A549 (cell line): ENCODE measurements around the gene SNTG2. TPM values are rescaled to one million over a fixed set of nuclear protein-coding genes. Genes with fewer than 3 reads are reported as not detected.

Source experiments
- ATAC-seq, 2 experiments: fragments of 200-7000 bp in 1 of 2; fragments of >200 bp in 1 of 2; cut with Nextera tagmentation in 1 of 2; cut with Tn5 transposase in 1 of 2; 3 replicates each; pipeline versions ENCODE4 v1.8.0 to v1.9.1; 2018 to 2020; ENCODE audit warnings: mild to moderate bottlenecking in 1 of 2, moderate library complexity in 1 of 2
- CTCF ChIA-PET: fragments of 300-600 bp; sonication (Branson Sonifier 250); formaldehyde crosslinking; extraction: SDS; loops from one replicate; lab custom pipeline; 2021; ENCODE audit warnings: antibody characterized with exemption, inconsistent platforms; lab: Yijun Ruan, JAX
- POLR2A ChIA-PET: fragments of 350-600 bp; formaldehyde crosslinking; extraction: SDS; loops from one replicate; lab custom pipeline; 2021; ENCODE audit warnings: antibody characterized with exemption, inconsistent platforms; lab: Yijun Ruan, JAX
- DNase-seq, 2 experiments: peaks; one replicate each; pipeline versions ENCODE4 v3.0.0 to v3.0.0-alpha.2; 2011 to 2016; ENCODE audit warnings: low read depth in 1 of 2, low spot score in 1 of 2
- FAIRE-seq: peaks from 2 replicates; lab custom pipeline; 2011; peaks lifted over from hg19 to GRCh38; lab: Jason Lieb, UNC
- H3K27ac ChIP-seq, 2 experiments: fragments of >200 bp; sonication (Bioruptor Twin); formaldehyde crosslinking; 3 replicates each; pipeline ENCODE4 v1.5.1; 2016 to 2017
- H3K4me1 ChIP-seq: fragments of >200 bp; sonication (Bioruptor Twin); formaldehyde crosslinking; 3 replicates; pipeline ENCODE4 v1.6.1; 2016
- H3K4me2 ChIP-seq: fragments of >200 bp; sonication (Bioruptor Twin); formaldehyde crosslinking; 3 replicates; pipeline ENCODE4 v1.6.1; 2016
- H3K4me3 ChIP-seq: fragments of >200 bp; sonication (Bioruptor Twin); formaldehyde crosslinking; 3 replicates; pipeline ENCODE4 v1.5.1; 2016
- H3K9me3 ChIP-seq: fragments of >200 bp; sonication (Bioruptor Twin); formaldehyde crosslinking; 3 replicates; pipeline ENCODE4 v1.6.1; 2016
- CBX2 ChIP-seq: fragments of 200-600 bp; sonication (generic); IDR thresholded peaks from 2 replicates; pipeline ENCODE4 v1.6.1; 2016; ENCODE audit warnings: low read depth, mild to moderate bottlenecking, borderline replicate concordance
- CHD2 ChIP-seq: fragments of 150-350 bp; IDR thresholded peaks from 2 replicates; pipeline ENCODE4 v1.6.1; 2014; ENCODE audit warnings: low read length; ENCODE audit not compliant: partially characterized antibody
- EHF ChIP-seq: fragments of 250-450 bp; sonication (Bioruptor Pico); IDR thresholded peaks from 2 replicates; pipeline ENCODE4 v1.5.0; 2020; ENCODE audit warnings: mild to moderate bottlenecking
- EHMT2 ChIP-seq: fragments of 200-600 bp; sonication (generic); IDR thresholded peaks from 2 replicates; pipeline ENCODE4 v1.6.1; 2016; ENCODE audit warnings: antibody characterized with exemption, low read depth, mild to moderate bottlenecking, moderate library complexity
- EP300 ChIP-seq, 2 experiments: fragments of >200 bp; sonication (Bioruptor Twin); formaldehyde crosslinking; IDR thresholded peaks; 2 replicates in 1 of 2; 3 replicates in 1 of 2; pipeline ENCODE4 v1.6.1; 2016 to 2017
- FOSL2 ChIP-seq, 2 experiments: fragments of 450-650 bp in 1 of 2; fragments of >200 bp in 1 of 2; sonication (Bioruptor Twin) in 1 of 2; formaldehyde crosslinking; IDR thresholded peaks; 2 replicates each; pipeline versions ENCODE4 v1.5.0 to v1.6.1; 2016 to 2020; ENCODE audit warnings: mild to moderate bottlenecking in 1 of 2, moderate library complexity in 1 of 2
- HDAC2 ChIP-seq: fragments of 200-600 bp; sonication (generic); IDR thresholded peaks from 2 replicates; pipeline ENCODE4 v1.6.1; 2016
- JUN ChIP-seq, 2 experiments: fragments of >200 bp; sonication (Bioruptor Twin); formaldehyde crosslinking; IDR thresholded peaks; 2 replicates in 1 of 2; 3 replicates in 1 of 2; pipeline ENCODE4 v1.6.1; 2016 to 2017
- JUNB ChIP-seq: fragments of >200 bp; sonication (Bioruptor Twin); formaldehyde crosslinking; IDR thresholded peaks from 2 replicates; pipeline ENCODE4 v1.6.1; 2016
- KDM1A ChIP-seq: fragments of 200-600 bp; sonication (generic); IDR thresholded peaks from 2 replicates; pipeline ENCODE4 v1.6.1; 2016; ENCODE audit warnings: low read depth, mild to moderate bottlenecking
- MAFK ChIP-seq: fragments of 450-650 bp; IDR thresholded peaks from 2 replicates; pipeline ENCODE4 v1.6.1; 2014; ENCODE audit not compliant: partially characterized antibody
- MAZ ChIP-seq: fragments of 150-350 bp; IDR thresholded peaks from 2 replicates; pipeline ENCODE4 v1.6.1; 2014; ENCODE audit warnings: antibody characterized with exemption, low read depth, low read length, borderline replicate concordance
- PHF8 ChIP-seq: fragments of 200-600 bp; sonication (generic); IDR thresholded peaks from 2 replicates; pipeline ENCODE4 v1.6.1; 2016; ENCODE audit warnings: low read depth, mild to moderate bottlenecking, antibody characterized with exemption, moderate library complexity, borderline replicate concordance
- POLR2A ChIP-seq: IDR thresholded peaks from 2 replicates; pipeline ENCODE4 v1.6.1; 2012; ENCODE audit warnings: mild to moderate bottlenecking, low read length
- RARB ChIP-seq: fragments of 250-450 bp; sonication (Bioruptor Pico); IDR thresholded peaks from 2 replicates; pipeline ENCODE4 v1.8.0; 2021; ENCODE audit warnings: mild to moderate bottlenecking, moderate library complexity
- RCOR1 ChIP-seq: fragments of 150-350 bp; IDR thresholded peaks from 2 replicates; pipeline ENCODE4 v1.6.1; 2014; ENCODE audit warnings: antibody characterized with exemption, low read length, low read depth
- RFX5 ChIP-seq: fragments of 450-650 bp; IDR thresholded peaks from 2 replicates; pipeline ENCODE4 v1.7.1; 2014; ENCODE audit warnings: antibody characterized with exemption, mild to moderate bottlenecking, moderate library complexity
- SMC3 ChIP-seq: fragments of >200 bp; sonication (Bioruptor Twin); formaldehyde crosslinking; IDR thresholded peaks from 3 replicates; pipeline ENCODE4 v1.6.1; 2018; ENCODE audit warnings: inconsistent platforms
- TFCP2L1 ChIP-seq: fragments of 250-450 bp; sonication (Bioruptor Pico); IDR thresholded peaks from 2 replicates; pipeline ENCODE4 v1.5.0; 2021; ENCODE audit warnings: mild to moderate bottlenecking
- ZC3H11A ChIP-seq: fragments of 450-650 bp; IDR thresholded peaks from 2 replicates; pipeline ENCODE4 v1.6.1; 2014; ENCODE audit warnings: antibody characterized with exemption, mild to moderate bottlenecking
- ZSCAN20 ChIP-seq: fragments of 250-450 bp; sonication (Bioruptor Pico); IDR thresholded peaks from 2 replicates; pipeline ENCODE4 v1.8.0; 2022; ENCODE audit warnings: mild to moderate bottlenecking, moderate library complexity
- WGBS: methylation state at CpG from one replicate; pipeline ENCODE4 v1.1.6; 2017; ENCODE audit errors: missing lambda C conversion rate; 5-methylcytosine and 5-hydroxymethylcytosine counted together
- polyA plus RNA-seq, 4 experiments: library from polyadenylated mRNA; depleted of rRNA in 3 of 4; stranded (reverse); fragments of >200 nt; fragmentation: RNase III in 1 of 4; extraction: RNeasy Plus Mini Kit Qiagen cat#74134 plus additional on column Dnase treatment in 1 of 4; gene quantifications; 2 replicates in 3 of 4; 3 replicates in 1 of 4; pipeline ENCODE4 v1.2.3, GENCODE V29; 2011 to 2017
- TF ChIP-seq, protein P1 (sequence below): IDR thresholded peaks from 2 replicates; pipeline ENCODE4 v1.6.1; 2012; ENCODE audit warnings: low read depth, borderline replicate concordance
- TF ChIP-seq, protein P2 (sequence below): fragments of 200-600 bp; sonication (generic); IDR thresholded peaks from 2 replicates; pipeline ENCODE4 v1.6.1; 2016; ENCODE audit warnings: antibody characterized with exemption, mild to moderate bottlenecking, moderate library complexity
- TF ChIP-seq, protein P3 (sequence below): fragments of >200 bp; sonication (Bioruptor Twin); formaldehyde crosslinking; IDR thresholded peaks from 2 replicates; pipeline ENCODE4 v1.6.1; 2016
- TF ChIP-seq, protein P4 (sequence below): fragments of 450-650 bp; IDR thresholded peaks from 2 replicates; pipeline ENCODE4 v1.6.1; 2014; ENCODE audit warnings: antibody characterized with exemption

Gene SNTG2
- polyA plus RNA-seq, 2 of the 4 experiments (the other 2 are of a cell fraction) = not detected

DNA sequence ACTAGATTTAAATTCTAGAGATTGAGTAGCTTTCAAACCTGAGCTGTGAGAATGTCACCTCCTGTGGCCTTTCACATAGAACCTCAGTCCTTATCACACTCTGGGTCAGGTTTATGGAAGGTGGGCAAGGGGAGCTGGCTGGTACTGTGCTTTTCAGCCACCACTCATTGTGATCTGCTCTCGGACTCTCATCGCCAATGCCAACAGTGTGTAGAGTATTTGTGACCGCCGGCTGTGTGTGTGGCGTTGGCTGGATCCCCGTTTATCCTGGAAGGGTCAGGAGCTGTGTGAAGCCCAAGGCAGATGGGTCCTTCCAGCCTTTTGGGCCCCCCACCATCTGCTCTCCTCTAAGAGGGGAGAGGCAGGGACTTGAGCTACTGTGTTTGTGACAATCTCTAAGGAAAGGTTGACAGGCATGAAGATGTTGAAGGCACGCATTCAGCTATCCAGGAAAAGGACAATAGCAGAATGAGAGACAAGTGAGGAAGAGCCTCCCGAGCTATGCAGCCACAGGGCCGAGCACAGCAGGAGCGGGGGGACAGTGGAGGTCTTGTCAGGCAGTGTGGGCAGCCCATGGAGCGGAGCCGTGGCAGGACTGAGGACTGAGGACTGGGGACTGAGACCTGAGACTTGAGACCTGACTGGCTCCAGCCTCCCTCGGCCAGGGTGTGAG, 355.5 kb downstream of the SNTG2 start:
- Histone ChIP-seq H3K4me2 (no peak overlapping the region), H3K4me3 (no peak overlapping the region)
- ChIA-PET CTCF (interaction anchor here (0.6 kb wide), 1 partner anchor 41 kb away, joined by 3 read pairs; no protein-coding TSS in a partner anchor), POLR2A (no interaction called here)
- no peak for FAIRE-seq
- DNase-seq = no peak
- no peak for TF ChIP-seq JUN (IDR thresholded peaks at IDR 0.05)
- TF ChIP-seq MAZ = no peak
- no peak for TF ChIP-seq PHF8
- no peak for TF ChIP-seq ZC3H11A
- TF ChIP-seq, protein P1, sequence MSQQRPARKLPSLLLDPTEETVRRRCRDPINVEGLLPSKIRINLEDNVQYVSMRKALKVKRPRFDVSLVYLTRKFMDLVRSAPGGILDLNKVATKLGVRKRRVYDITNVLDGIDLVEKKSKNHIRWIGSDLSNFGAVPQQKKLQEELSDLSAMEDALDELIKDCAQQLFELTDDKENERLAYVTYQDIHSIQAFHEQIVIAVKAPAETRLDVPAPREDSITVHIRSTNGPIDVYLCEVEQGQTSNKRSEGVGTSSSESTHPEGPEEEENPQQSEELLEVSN = no peak
- no peak for TF ChIP-seq RCOR1
- no peak for TF ChIP-seq EHF (CRISPR knock-in tag)
- no peak for TF ChIP-seq EP300 (IDR thresholded peaks at IDR 0.05)
- TF ChIP-seq SMC3 = no peak
- no peak for TF ChIP-seq POLR2A
- no peak for TF ChIP-seq MAFK
- TF ChIP-seq, protein P2, sequence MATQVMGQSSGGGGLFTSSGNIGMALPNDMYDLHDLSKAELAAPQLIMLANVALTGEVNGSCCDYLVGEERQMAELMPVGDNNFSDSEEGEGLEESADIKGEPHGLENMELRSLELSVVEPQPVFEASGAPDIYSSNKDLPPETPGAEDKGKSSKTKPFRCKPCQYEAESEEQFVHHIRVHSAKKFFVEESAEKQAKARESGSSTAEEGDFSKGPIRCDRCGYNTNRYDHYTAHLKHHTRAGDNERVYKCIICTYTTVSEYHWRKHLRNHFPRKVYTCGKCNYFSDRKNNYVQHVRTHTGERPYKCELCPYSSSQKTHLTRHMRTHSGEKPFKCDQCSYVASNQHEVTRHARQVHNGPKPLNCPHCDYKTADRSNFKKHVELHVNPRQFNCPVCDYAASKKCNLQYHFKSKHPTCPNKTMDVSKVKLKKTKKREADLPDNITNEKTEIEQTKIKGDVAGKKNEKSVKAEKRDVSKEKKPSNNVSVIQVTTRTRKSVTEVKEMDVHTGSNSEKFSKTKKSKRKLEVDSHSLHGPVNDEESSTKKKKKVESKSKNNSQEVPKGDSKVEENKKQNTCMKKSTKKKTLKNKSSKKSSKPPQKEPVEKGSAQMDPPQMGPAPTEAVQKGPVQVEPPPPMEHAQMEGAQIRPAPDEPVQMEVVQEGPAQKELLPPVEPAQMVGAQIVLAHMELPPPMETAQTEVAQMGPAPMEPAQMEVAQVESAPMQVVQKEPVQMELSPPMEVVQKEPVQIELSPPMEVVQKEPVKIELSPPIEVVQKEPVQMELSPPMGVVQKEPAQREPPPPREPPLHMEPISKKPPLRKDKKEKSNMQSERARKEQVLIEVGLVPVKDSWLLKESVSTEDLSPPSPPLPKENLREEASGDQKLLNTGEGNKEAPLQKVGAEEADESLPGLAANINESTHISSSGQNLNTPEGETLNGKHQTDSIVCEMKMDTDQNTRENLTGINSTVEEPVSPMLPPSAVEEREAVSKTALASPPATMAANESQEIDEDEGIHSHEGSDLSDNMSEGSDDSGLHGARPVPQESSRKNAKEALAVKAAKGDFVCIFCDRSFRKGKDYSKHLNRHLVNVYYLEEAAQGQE = no peak
- no peak for TF ChIP-seq CBX2
- TF ChIP-seq, protein P3, sequence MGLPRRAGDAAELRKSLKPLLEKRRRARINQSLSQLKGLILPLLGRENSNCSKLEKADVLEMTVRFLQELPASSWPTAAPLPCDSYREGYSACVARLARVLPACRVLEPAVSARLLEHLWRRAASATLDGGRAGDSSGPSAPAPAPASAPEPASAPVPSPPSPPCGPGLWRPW = no peak
- TF ChIP-seq, all 56 proteins: peak for 0
- ATAC-seq = no peak
- WGBS = 33% methylated on average over 13 of the region's 13 CpGs
- Histone ChIP-seq H3K4me1 (no peaks in the 10 kb centered on the region), H3K9me3 (no peaks in the 10 kb centered on the region), H3K27ac (no peak overlapping the region)

DNA sequence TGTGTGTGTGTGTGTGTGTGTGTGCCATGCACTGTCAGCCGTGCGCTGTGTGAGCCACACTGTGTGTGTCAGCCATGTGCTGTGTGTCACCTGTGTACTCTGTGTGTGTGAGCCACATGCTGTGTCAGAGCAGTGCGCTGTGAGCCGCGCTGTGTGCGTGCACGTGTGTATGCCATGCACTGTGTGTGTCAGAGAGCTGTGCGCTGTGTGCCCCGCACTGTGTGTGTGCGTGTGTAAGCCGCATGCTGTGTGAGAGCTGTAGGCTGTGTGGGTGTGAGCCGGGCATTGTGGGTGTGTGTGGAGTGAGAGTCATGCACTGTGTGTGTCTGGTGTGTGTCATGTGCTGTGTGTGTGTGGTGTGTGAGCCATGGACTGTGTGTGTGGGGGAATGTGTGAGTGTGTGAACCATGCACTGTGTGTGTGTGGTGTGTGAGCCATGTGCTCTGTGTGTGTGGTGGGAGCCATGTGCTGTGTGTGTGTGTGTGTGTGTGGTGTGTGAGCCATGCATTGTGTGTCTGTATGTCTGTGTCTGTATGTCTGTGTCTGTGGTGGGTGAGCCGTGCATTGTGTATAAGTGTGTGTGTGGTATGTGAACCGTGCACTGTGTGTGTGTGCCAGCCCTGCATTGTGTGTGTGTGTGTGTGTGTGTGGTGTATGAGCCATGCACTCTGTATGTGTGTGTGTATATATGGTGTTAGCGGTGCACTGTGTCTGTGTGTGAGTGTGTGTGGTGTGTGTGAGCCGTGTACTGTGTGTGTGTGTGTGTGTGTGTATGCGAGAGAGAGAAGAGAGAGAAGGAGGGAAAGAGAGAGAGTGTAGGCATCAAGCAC, 356.3 kb downstream of the SNTG2 start:
- TF ChIP-seq RFX5 (no peak), RARB (CRISPR knock-in tag) (no peak), POLR2A (no peak), JUNB (no peak), JUN (IDR thresholded peaks at IDR 0.05) (no peak), PHF8 (no peak), CBX2 (no peak), HDAC2 (no peak), FOSL2 (IDR thresholded peaks at IDR 0.05) (no peak), FOSL2 (CRISPR knock-in tag; IDR thresholded peaks at IDR 0.05) (no peak), CHD2 (no peak), EHMT2 (no peak), KDM1A (no peak), ZSCAN20 (CRISPR knock-in tag) (no peak), MAFK (no peak), TFCP2L1 (no peak)
- TF ChIP-seq, protein P2 = no peak
- TF ChIP-seq, protein P4, sequence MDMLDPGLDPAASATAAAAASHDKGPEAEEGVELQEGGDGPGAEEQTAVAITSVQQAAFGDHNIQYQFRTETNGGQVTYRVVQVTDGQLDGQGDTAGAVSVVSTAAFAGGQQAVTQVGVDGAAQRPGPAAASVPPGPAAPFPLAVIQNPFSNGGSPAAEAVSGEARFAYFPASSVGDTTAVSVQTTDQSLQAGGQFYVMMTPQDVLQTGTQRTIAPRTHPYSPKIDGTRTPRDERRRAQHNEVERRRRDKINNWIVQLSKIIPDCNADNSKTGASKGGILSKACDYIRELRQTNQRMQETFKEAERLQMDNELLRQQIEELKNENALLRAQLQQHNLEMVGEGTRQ = no peak
- TF ChIP-seq, all 56 proteins: peak for 0
- no peak for ATAC-seq

More for the DNA sequence above, 356.3 kb downstream of the SNTG2 start:
- DNase-seq = no peak
- FAIRE-seq = no peak
- H3K4me1 ChIP-seq = no peaks in the 10 kb centered on the region
- H3K4me2 ChIP-seq = no peak overlapping the region
- H3K27ac ChIP-seq = no peak overlapping the region
- CTCF ChIA-PET = no interaction called here
- WGBS = 56% methylated on average over 17 of the region's 17 CpGs
- POLR2A ChIA-PET = no interaction called here
- H3K4me3 ChIP-seq = no peak overlapping the region
- no peaks in the 10 kb centered on the region for H3K9me3 ChIP-seq
